CD4-positive, alpha-beta T cell (primary cell): ENCODE data around the gene OSMR. TPM values are rescaled to one million over a fixed set of nuclear protein-coding genes. Genes with fewer than 3 reads are reported as not detected.
"Not testable (repeated sequence)": the region's sequence is repeated elsewhere in the genome, so short reads cannot be mapped to it uniquely, and the experiment has no call there.

Experiments
- ATAC-seq: fragments of 200-7000 bp; cut with Tn5 transposase; one replicate; pipeline ENCODE4 v1.10.0; 2022; ENCODE audit warnings: mild to moderate bottlenecking; ENCODE audit not compliant: poor library complexity
- CTCF ChIA-PET: fragments of 350-600 bp; sonication (Branson Sonifier 250); formaldehyde crosslinking; loops from one replicate; lab custom pipeline; 2021; ENCODE audit warnings: antibody characterized with exemption, inconsistent platforms; lab: Charles Lee
- POLR2A ChIA-PET: fragments of 350-600 bp; sonication (Branson Sonifier 250); formaldehyde crosslinking; loops from one replicate; lab custom pipeline; 2021; ENCODE audit warnings: antibody characterized with exemption, inconsistent platforms; lab: Charles Lee
- DNase-seq, 14 experiments: peaks; one replicate each; pipeline ENCODE4 v3.0.0-alpha.2; 2013 to 2020; ENCODE audit warnings: mixed read lengths in 2 of 14
- H3K27ac ChIP-seq, 2 donors: one replicate each; pipeline versions ENCODE4 v1.5.1 to v1.7.0; 2013; ENCODE audit warnings: low read length in 2 of 2, low read depth in 1 of 2, mild to moderate bottlenecking in 1 of 2
- H3K27me3 ChIP-seq, 2 experiments: 1 replicate in 1 of 2; 2 replicates in 1 of 2; pipeline versions ENCODE4 v1.6.1 to v1.7.0; 2013; ENCODE audit warnings: low read length in 2 of 2, control low read depth in 1 of 2, mild to moderate bottlenecking in 1 of 2, moderate library complexity in 1 of 2; ENCODE audit not compliant: insufficient read depth in 2 of 2, control insufficient read depth in 1 of 2
- H3K36me3 ChIP-seq: one replicate; pipeline ENCODE4 v1.6.1; 2013; ENCODE audit warnings: low read length, control low read depth; ENCODE audit not compliant: insufficient read depth
- H3K4me1 ChIP-seq: one replicate; pipeline ENCODE4 v1.6.1; 2013; ENCODE audit warnings: low read length, control low read depth; ENCODE audit not compliant: insufficient read depth
- H3K4me3 ChIP-seq: one replicate; pipeline ENCODE4 v1.5.1; 2013; ENCODE audit warnings: mild to moderate bottlenecking, low read length, moderate library complexity
- H3K9me3 ChIP-seq, 2 experiments: 1 replicate in 1 of 2; 2 replicates in 1 of 2; pipeline versions ENCODE4 v1.6.1 to v1.7.0; 2013; ENCODE audit warnings: low read length in 2 of 2, mild to moderate bottlenecking in 2 of 2, control low read depth in 1 of 2, moderate library complexity in 1 of 2; ENCODE audit not compliant: control insufficient read depth in 1 of 2, insufficient read depth in 1 of 2
- H3K27ac Mint-ChIP-seq: one replicate; pipeline ENCODE4 v1.8.0; 2020; ENCODE audit warnings: mixed read lengths
- H3K27me3 Mint-ChIP-seq: one replicate; pipeline ENCODE4 v1.8.0; 2021; ENCODE audit warnings: mixed read lengths
- H3K36me3 Mint-ChIP-seq: one replicate; pipeline ENCODE4 v1.8.0; 2021; ENCODE audit warnings: low read depth, mixed read lengths
- H3K4me1 Mint-ChIP-seq: one replicate; pipeline ENCODE4 v1.8.0; 2021; ENCODE audit warnings: low read depth, mixed read lengths
- H3K4me3 Mint-ChIP-seq: one replicate; pipeline ENCODE4 v1.8.0; 2020; ENCODE audit warnings: mild to moderate bottlenecking, mixed read lengths
- H3K9me3 Mint-ChIP-seq: one replicate; pipeline ENCODE4 v1.8.0; 2020; ENCODE audit warnings: mixed read lengths
- CTCF ChIP-seq: fragments of 200-600 bp; IDR thresholded peaks from one replicate; pipeline ENCODE4 v1.8.0; 2022; ENCODE audit warnings: antibody characterized with exemption, mild to moderate bottlenecking
- intact Hi-C, 2 experiments: fragments of 100-400 bp; cut with DNase I in 1 of 2; cut with micrococcal nuclease in 1 of 2; formaldehyde crosslinking; loops; one replicate each; pipeline versions ENCODE4 v1.15.1 to v1.9.0; 2023 to 2025; cut with DNase I, micrococcal nuclease
- total RNA-seq, 174 experiments: library from RNA in 2 of 174; stranded (reverse) in 2 of 174; gene quantifications; one replicate each; pipeline ENCODE4 v1.2.3 and lab custom pipeline; 2021 to 2026

Gene OSMR
- total RNA-seq, 2 experiments from 2014 or later, result not detected

- CTCF ChIA-PET, result no interaction called here
- Histone ChIP-seq H3K9me3 (peaks cover 0 to 13% of the 10 kb centered on the region in 2 experiments), H3K36me3 (no peaks in the 10 kb centered on the region), H3K27ac (no peak overlapping the region), H3K4me1 (no peaks in the 10 kb centered on the region), H3K27me3 (peaks cover 2 to 12% of the 10 kb centered on the region in 2 experiments), H3K4me3 (no peak overlapping the region)
- ATAC-seq, result no peak
- intact Hi-C loops, result no loop called here
- no peak for TF ChIP-seq CTCF
- no peak for DNase-seq
- Mint-ChIP-seq H3K4me1 (no peaks in the 10 kb centered on the region), H3K27ac (no peak overlapping the region), H3K9me3 (peaks cover 3% of the 10 kb centered on the region), H3K4me3 (no peak overlapping the region), H3K36me3 (peaks cover 2% of the 10 kb centered on the region), H3K27me3 (peaks cover 42% of the 10 kb centered on the region)
- POLR2A ChIA-PET, result no interaction called here
Measured at GRCh38 chr5:38858839-38859238, 13.0 kb downstream of the OSMR start.

- H3K36me3 ChIP-seq, H3K4me3 ChIP-seq, H3K4me1 ChIP-seq, H3K36me3 Mint-ChIP-seq, H3K27ac ChIP-seq, H3K27ac Mint-ChIP-seq, H3K4me3 Mint-ChIP-seq, ATAC-seq, CTCF ChIA-PET, intact Hi-C loops, POLR2A ChIA-PET, H3K4me1 Mint-ChIP-seq, DNase-seq: not testable (repeated sequence)
- Histone ChIP-seq H3K27me3 (peaks cover 0 to 12% of the 10 kb centered on the region in 2 experiments), H3K9me3 (peaks cover 16 to 24% of the 10 kb centered on the region in 2 experiments)
- Mint-ChIP-seq H3K9me3 (peaks cover 13% of the 10 kb centered on the region), H3K27me3 (peaks cover 24% of the 10 kb centered on the region)
Measured at GRCh38 chr5:38861986-38862770, 16.4 kb downstream of the OSMR start.

- TF ChIP-seq CTCF, result no peak
- no peak for ATAC-seq
- H3K4me3 ChIP-seq, result no peak overlapping the region
Measured at GRCh38 chr5:38866362-38867031, 20.7 kb downstream of the OSMR start.

More at GRCh38 chr5:38866362-38867031, 20.7 kb downstream of the OSMR start:
- Mint-ChIP-seq H3K27ac (no peak overlapping the region), H3K36me3 (peaks cover 4% of the 10 kb centered on the region), H3K9me3 (peaks cover 14% of the 10 kb centered on the region), H3K27me3 (peaks cover 24% of the 10 kb centered on the region), H3K4me1 (no peaks in the 10 kb centered on the region), H3K4me3 (no peak overlapping the region)
- Histone ChIP-seq H3K4me1 (no peaks in the 10 kb centered on the region), H3K27ac (no peak overlapping the region), H3K36me3 (no peaks in the 10 kb centered on the region), H3K27me3 (peaks cover 7 to 10% of the 10 kb centered on the region in 2 experiments), H3K9me3 (peaks cover 16 to 27% of the 10 kb centered on the region in 2 experiments)
- DNase-seq, result no peak
- ChIA-PET CTCF (no interaction called here), POLR2A (no interaction called here)
- intact Hi-C loops, result no loop called here
